NCI-H128 (cell line): ENCODE measurements around the gene BMAL1.
A peak's percentile ranks its signal among the peaks of the same experiment; 100 is the strongest.

Source experiments
- DNase-seq: peaks from one replicate; lab custom pipeline; 2025; ENCODE audit not compliant: unreplicated experiment; lab: John Stamatoyannopoulos, UW

The BMAL1 gene

DNA sequence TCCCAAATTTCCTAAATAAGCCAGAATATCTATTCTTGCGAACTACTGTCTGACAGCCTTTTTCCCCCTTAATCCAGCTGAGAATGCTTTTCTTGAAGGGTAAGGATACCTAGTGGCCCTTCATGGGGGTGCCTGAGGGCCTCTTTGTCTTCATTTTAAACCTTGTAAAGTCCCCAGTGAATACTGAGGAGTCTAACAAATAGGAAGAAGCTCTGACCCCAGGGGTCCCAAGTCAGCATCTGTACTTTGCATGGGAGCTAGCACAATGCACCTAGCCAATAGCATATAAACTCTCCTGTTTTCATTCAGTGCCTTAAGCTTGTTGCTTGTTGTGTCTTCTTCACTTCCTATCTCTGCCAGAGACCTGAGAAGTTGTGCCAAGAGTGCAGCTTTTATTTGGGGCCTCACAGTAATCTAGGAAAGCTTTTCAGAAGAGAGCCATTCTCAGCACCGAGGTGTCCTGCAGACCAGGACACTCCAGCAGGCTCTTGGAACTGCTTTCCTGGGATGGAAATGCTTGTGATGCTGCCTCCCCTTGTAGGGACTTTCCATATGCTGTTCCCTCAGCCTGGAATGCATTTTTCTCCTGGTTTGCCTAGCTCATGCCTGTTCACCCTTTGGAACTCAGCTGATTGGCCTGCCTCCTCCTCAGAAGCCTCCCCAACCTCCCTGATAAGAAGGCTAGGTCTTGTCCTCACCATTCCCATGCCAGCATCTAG lies 37.2 kb downstream of the BMAL1 start:
- no peak for DNase-seq

DNA sequence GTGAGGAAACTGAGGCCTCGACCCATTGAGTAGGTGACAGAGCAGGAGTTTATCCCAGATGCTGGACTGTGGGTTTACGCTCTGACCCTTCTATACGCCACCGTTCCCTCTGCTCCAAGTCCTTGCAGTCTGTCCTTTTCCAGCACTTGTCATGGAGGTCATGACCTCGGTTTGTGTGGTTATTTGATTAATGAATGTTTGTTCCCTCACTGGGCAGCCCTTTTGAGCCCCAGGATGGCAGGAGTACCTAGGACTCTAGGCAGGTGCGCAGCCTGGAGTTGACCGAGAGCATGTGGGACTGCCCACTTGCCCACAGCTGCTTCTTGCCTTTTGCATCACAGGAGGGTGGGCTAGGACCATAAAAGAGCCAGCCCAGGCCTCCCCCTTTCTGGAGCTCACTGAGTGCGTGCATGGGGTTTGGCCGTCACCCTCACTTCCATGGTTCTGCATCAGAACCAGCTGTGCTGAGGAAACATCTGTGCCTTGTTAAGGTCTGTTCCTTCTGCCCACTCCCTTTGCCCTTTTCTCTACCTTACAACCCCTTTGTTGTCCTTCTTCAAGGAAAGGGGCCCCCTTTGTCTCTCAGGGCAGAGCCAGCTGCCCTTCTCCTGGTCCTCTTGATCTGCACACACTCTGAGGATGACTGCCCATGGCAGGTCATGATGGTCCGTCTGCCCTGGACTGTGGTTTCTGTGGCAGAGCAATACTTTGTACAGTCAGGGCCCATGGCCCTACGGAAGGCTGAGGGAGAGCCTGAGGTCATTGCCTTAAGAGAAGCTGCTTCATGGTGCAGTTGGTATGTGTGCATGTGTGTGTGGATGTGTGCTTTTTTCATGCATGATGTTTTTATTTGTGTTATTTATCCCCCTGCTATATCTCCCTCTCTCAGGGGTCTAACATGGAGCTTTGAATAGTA lies 38.2 kb downstream of the BMAL1 start:
- no peak for DNase-seq

DNA sequence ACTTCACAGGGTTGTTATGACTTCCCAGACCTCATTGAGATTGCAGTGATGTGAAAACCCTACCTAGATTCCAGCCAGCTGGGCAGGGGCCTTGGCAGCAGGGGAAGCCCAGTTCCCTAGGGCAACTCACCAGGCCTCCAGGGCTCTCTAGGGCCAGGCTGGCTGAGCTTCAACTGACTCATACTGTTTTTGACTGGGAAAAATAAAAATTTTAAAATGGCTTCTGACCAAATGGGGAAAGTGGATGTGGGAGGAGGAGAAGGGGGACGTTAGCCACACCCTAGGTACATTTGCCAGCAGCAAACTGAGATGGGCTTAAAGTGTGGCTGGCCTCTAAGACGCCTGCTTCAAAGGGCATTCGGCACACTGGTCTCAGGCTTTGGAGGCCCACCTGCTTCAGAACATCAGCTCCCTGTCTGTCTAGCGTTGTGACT lies 39.0 kb downstream of the BMAL1 start:
- DNase-seq = no peak

DNA sequence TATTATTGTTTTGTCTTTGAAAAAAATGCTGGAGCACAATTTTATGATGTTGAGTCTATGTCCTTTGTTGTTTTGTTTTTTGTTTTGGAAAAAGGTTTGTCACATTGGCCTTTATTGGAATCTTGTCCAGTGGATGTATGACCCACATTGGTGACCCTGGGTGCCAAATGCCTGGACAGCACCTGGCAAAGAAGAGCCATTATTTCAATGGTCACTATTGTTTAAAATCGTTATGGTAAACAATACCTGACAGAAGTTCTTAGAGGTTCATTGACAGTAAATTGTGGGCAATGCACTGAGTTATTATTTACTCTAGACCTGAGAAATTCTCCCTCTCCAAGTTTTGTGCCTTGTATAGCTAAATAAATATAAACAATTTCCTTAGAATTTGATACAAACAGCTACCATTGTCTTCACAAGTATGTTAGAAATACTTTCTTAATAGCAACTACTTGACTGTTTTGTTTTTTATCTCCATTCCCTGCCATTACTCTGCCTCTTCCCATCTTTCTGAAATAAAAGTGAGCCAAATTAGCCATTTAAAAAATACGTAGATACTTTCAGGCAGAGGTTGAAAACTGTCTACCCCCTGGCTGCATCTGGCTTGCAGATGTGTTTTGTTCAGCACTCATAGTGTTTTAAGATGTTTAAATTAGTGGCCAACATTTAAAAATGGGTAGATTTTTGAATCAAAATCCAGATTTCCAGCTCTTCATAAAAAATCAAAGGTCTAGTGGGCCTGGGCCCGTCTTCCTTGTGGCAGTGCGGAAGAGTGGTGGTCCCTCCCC lies 39.9 kb downstream of the BMAL1 start:
- DNase-seq = no peak

DNA sequence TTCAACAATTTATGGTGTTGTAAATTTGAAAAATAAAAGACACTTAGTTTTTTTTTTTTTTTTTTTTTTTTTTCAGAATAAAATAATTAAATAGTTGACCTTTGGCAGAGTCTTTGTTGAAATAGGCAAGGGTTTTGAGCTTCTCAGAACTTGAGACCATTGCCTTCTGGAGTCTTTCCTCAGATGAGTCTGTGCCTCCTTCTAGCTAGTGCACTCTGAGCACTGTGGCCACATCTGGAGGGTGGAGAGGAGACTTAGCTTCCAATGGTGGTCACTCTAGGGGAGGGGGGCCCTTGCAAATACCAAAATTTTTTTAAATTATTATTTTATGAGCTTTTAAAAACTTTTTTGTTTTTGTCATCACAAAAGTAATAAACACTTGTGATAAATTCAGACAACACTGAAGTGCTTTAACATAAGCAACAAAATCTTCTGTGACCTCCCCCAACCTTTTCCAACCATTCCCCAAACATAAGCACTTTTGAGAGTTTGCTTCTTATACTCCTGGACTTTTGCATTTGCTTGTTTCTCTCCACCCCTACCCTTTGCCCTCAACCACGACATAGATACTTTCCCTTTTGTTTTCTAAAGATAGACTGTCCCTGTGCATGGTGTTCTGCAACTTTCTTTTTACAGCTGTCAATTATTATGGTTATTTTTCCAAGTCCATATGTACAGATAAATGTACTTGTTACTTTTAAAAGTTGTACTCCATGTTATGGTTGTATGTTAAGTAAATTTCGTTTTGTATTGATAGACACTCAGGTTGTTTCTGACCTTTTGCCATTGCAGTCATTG lies 41.1 kb downstream of the BMAL1 start:
- DNase-seq = no peak

DNA sequence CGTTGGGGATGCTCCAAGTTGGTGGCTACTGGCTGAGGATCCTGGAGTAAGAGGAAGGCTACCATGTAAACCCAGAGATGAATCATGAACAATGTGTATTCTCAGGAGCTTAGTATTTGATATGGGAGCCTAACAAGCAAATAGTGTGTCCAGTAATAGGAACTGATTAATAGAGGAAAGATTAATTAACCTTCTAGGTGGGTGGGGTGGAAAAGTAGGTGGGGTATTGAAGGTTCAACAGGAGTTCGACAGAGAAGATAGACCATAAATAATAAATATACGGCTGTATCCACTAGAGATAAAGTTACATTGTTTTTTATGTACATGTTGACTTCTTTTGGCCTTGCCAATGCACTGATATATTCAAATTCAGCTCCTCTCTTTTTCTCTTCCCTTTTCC lies 43.1 kb downstream of the BMAL1 start:
- DNase-seq = no peak

DNA sequence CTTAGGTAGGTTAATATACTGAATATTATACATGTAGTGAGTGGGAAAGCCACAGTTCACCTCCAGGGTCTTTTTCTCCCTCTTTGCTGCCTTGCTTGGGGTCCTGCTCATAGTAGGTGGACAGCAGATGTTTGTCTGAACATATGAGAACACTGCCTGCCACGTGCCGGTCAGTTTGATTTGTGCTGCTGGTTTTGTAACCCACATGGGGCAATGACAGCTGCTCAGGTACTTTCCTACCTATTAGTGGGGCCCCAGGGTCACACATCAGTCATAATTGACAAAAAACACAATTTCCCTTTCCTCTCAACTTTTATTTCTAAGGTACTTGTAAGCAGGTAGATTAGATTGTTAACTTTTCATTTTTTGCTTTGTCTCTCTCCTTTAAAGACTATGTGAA lies 43.8 kb downstream of the BMAL1 start:
- no peak for DNase-seq

DNA sequence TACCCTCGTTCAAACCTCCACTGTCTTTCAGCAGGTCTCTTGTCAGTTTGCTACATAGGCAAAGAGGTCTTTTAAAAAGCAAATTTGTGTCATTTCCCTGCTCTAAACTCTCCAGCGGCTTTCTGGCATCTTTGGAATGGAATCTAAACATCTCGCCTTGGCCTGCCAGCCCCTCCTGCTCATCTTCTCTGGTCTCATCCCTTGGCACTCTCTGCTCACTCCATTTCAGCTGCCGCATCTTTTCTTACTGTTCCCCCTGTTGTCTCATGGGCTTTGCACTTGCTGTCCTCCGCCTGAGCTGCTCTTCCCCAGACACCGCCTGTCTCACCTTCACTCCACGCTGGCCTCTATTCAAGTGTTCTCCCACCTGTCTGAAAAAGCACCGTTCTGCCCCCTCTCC lies 46.6 kb downstream of the BMAL1 start:
- no peak for DNase-seq

DNA sequence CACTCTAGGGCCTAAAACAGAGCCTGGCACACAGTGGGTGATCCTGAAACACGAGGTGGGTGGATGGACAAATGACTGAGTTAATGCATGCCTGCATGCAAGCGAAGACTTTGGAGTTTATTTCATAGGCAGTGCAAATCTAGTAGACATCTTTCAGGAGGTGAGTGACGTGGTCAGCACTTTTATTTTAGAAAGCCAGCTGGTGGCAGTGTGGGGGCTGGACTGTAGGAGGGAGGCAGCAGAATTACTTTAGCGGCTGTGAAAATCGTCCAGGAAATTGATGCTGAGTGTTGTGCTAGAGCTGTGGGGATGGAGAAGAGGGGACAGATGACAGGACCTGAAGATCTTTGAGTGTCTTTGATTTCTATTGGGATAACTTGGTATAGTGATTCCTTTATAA lies 47.1 kb downstream of the BMAL1 start:
- DNase-seq = no peak

DNA sequence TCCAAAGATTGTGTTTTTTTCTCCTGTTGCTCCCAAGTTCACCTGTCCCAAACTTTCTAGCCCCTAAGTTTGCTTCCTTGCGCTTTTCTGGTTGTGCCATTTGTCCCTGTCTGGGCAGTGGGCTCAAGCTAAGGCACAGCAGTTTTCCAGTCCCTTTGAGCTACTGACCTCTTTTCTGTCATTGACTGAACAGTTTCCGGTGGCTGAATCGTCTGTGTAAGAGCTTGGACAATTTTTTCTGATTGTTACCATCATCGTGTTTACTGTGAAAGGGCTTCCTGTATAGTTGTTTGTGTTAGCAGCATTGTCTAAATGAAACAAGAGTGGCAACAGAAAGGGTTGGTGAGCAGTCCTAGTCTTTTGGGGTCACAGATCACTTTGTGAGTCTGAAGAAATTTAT lies 49.8 kb downstream of the BMAL1 start:
- no peak for DNase-seq

DNA sequence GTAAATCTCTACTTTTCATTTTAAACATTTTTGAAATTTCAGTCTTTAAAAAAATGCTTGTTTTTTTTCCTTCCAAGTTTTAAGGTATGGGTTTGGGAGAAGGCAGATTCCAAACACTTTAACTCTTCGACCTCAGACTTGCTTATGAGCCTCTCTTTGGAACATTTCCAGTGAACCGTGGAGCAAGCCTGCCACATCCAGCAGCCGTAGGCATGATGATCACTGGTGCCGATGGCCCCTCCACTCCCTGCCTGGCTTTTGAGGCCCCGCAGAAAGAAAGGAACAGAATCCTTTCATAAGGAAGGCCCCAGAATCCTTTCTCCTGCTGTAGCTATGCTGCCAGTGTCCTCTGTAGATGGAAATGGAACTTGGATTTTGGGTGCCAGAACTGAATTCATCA lies 50.7 kb downstream of the BMAL1 start:
- DNase-seq = no peak

DNA sequence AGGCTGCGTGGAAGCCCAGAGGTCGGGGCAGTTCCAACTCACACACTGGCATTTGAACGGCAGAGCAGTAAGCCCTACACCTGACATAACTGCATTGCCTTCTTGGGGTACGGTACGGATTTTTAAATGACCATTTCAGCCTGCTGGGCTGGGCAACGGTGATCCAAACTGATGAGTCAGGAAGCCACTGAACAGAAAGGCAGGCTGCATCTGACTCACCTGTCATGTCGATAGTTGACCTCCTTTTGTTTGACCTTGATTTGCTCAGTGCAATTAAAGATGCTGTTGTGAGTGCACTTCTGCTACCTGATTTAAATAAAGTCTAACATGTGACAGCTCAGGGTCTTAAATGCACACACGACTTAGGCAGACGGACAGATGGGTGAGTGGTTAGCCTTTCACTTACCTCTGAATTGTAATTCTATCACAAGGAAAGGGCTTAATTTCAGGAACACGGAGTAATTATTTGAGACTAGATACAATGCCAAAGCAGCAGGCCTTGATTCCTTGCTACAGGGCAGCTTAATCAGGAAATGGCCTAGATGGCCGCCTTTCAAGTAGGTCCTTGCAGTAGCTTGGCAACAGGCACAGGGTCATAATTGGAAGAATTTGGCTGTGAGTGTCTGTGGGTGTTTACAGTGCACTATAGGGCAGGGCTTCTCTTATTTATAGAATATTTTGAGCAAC lies 52.2 kb downstream of the BMAL1 start:
- DNase-seq = peak; percentile 36

DNA sequence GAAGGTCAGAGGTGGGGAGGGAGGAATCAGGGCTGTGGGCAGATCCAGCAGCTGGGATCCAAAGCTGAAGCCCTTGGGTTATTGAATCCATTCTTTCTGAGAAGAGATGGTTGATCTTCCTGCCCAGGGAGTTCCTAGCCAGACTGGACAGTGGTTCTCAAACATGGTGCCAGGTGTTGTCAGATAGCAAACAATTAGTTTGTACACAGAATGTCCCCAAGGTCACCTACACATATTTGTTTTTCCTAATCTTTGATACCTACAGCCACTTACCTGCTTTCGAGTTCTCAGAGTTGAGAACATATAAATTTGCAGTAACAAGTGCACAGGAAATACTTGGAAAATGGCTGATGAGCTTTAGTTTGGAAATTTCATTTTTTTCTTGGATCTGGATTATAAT lies 54.5 kb downstream of the BMAL1 start:
- DNase-seq = no peak

DNA sequence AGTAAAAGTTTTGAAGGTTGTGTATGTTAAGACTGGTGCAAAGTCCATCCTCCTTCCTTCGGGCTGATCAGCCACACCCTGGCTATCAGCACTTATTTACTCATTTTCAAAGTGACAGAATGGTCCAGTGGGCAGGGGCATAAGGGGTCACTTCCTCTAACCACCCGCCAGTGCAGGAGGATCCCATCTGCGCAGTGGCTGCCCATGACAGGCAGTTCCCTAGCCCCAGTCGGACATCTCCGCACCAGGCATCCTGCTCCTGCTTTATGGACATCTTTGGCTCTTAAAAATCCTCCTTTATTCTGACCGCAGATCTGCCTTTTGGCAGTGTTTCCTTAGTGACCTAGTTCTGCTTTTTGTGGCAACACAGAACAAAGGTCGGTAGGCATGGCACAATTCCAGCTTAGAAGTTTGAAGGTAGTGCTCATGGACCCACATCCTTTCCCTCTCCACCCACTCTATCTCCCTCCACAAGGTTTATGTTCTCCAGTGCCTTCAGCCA lies 55.9 kb downstream of the BMAL1 start:
- DNase-seq = no peak

DNA sequence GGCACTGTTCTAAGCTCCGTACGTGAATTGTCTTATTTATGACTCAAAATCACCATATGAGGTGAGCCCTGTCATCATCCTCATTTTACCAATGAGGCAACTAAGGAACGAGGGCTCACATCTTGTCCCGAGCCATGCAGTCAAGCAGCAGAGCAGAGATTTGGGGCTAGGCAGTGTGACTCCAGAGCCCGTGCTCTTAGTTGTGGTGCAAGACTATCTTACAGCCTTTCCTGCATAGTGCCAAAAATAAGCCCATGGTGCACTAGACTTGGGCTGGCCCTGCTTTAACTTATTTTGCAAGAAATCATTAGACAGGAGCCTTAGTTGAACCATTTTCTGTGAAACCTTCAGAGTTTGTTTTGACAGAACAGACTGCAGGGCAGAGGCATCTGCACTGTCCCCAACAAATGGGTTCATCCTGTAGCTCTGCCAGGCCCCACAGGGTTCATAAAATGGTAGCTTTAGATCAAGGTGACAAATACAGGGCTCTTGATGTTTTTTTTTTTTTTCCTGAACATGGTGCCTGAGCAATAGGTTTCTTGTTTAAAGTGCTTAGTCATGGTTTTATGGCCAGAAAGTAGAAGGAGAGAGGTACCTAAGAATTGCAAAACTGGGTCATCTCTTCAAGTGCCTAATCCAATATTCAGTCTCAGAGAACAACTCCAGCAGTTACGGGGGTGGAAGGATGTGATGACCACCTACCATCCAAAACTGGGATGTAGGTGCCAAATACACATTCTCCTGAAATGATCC lies 56.6 kb downstream of the BMAL1 start:
- no peak for DNase-seq

DNA sequence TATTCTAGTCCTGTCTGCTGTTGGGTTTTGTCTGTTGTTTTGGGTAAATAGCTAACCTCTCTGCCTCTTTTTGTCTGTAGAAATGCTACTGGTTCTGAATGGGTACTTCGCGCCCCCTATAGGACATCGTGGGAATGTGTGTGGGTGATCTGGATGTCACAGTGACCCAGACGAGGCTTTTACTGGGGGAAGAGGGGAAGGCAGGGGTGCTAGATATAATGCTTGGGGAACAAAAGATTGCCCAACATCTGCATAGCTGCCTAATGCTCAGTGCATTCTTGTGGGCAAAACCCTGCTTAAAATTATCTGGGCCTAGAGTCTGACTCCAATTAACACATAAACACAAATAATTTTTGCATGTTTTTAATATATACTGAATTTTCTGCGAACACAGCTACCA lies 57.7 kb downstream of the BMAL1 start:
- DNase-seq = no peak

DNA sequence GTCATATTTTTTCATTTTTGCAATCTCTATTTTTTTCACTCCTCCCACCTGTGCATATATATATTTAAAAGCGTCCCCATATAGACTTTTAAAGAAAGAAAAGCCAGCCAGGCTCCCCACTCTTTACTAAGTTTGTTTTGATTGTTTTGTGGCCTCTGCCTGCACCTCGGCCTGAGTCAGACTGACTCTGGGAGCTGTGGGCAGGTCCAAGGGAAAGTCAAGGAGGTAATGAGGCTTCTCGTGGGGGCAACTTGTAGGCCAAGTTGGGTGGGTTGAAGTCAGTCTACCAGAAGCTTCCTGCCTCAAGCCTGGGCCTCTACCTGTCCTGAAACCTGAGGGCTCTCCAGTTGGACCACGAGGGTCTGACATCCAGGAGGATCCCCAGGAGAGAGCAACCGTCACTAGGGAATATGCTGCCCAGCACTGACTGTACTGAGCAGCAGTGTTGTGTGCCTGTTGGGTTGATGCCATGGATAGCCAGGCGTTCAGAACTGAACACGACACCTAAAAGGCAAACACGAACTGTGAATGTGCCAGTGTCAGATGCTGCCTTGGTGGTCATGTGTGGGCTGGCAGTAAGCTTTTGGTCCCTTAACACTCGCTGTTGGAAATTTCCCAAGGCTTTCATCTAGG lies 58.8 kb downstream of the BMAL1 start:
- DNase-seq = no peak

DNA sequence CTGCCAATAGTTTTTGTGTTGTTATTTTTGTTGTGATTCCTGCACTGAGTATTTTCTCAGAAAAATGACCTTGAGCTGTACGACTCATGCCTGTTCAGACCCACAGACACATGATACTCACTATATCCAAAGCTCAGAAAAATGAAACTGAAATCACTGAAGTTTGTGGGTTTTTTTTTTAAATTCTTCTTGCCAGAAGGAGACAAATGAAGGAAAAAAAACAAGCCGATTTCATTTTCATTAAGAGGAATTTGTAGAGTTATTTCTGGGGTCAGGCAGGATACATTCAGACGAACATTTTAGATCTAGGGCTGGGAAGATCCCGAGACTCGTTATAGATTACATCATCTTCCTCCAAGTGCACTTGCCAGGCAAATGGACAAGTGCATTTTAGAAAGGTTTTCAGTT lies 60.4 kb downstream of the BMAL1 start:
- DNase-seq = no peak
